Erythroblast (primary cell): ENCODE data around the gene DPF3.

Experiments used
- GATA1 ChIP-seq: IDR thresholded peaks from 2 replicates; pipeline ENCODE4 v1.6.1; 2011; ENCODE audit warnings: low read depth, mild to moderate bottlenecking, control low read depth, low read length, moderate library complexity
- POLR2A ChIP-seq: IDR thresholded peaks from 2 replicates; pipeline ENCODE4 v1.6.1; 2011; ENCODE audit warnings: mild to moderate bottlenecking, low read length

GRCh38 chr14:72685456-72685855 lies 208.4 kb downstream of the DPF3 start:
- TF ChIP-seq POLR2A (no peak), GATA1 (no peak)
